Fibroblast of lung (primary cell): ENCODE measurements around the gene ICE2. TPM values are rescaled to one million over a fixed set of nuclear protein-coding genes. Genes with fewer than 3 reads are reported as not detected.

ENCODE experiments used
- DNase-seq, 2 donors: peaks; one replicate each; pipeline versions ENCODE4 v3.0.0 to v3.0.0-alpha.2; 2010; ENCODE audit warnings: low read depth in 2 of 2
- H2AFZ ChIP-seq: 2 replicates; pipeline ENCODE4 v1.5.1; 2012; ENCODE audit warnings: low read length, control low read depth, inconsistent platforms
- H3K27ac ChIP-seq: 2 replicates; pipeline ENCODE4 v1.5.1; 2011; ENCODE audit warnings: low read length, control low read depth; ENCODE audit not compliant: insufficient read depth
- H3K27me3 ChIP-seq: 2 replicates; pipeline ENCODE4 v1.5.1; 2011; ENCODE audit warnings: mild to moderate bottlenecking, low read length; ENCODE audit not compliant: control insufficient read depth, insufficient read depth
- H3K36me3 ChIP-seq: 2 replicates; pipeline ENCODE4 v1.5.1; 2011; ENCODE audit warnings: low read length; ENCODE audit not compliant: control insufficient read depth, insufficient read depth
- H3K4me1 ChIP-seq: 2 replicates; pipeline ENCODE4 v1.5.1; 2011; ENCODE audit warnings: low read length; ENCODE audit not compliant: control insufficient read depth, insufficient read depth; ENCODE audit errors: extremely low read depth
- H3K4me2 ChIP-seq: 2 replicates; pipeline ENCODE4 v1.5.1; 2011; ENCODE audit warnings: low read length, control low read depth; ENCODE audit not compliant: insufficient read depth; ENCODE audit errors: extremely low read depth
- H3K4me3 ChIP-seq, 4 experiments: fragments of 200-600 bp in 1 of 4; sonication (generic) in 1 of 4; replicated peaks in 1 of 4; 2 replicates each; pipeline ENCODE4 v1.5.1; 2011 to 2016; ENCODE audit warnings: low read length in 4 of 4, low read depth in 3 of 4, mild to moderate bottlenecking in 3 of 4, control low read depth in 2 of 4, inconsistent platforms in 1 of 4, mixed read lengths in 1 of 4; ENCODE audit not compliant: insufficient read depth in 1 of 4; ENCODE audit errors: control extremely low read depth in 1 of 4
- H3K79me2 ChIP-seq: 2 replicates; pipeline ENCODE4 v1.5.1; 2012; ENCODE audit warnings: mild to moderate bottlenecking, low read length, inconsistent platforms; ENCODE audit not compliant: control insufficient read depth, insufficient read depth
- H3K9ac ChIP-seq: 2 replicates; pipeline ENCODE4 v1.5.1; 2011; ENCODE audit warnings: mild to moderate bottlenecking, low read length, control low read depth; ENCODE audit not compliant: insufficient read depth
- H3K9me3 ChIP-seq: 2 replicates; pipeline ENCODE4 v1.5.1; 2012; ENCODE audit warnings: low read depth, low read length; ENCODE audit not compliant: control insufficient read depth, insufficient read depth
- H4K20me1 ChIP-seq: 2 replicates; pipeline ENCODE4 v1.5.1; 2011; ENCODE audit warnings: low read length; ENCODE audit not compliant: control insufficient read depth, insufficient read depth; ENCODE audit errors: extremely low read depth
- EZH2 ChIP-seq: IDR thresholded peaks from 2 replicates; pipeline ENCODE4 v1.5.1; 2012; ENCODE audit warnings: low read length, control low read depth, mild to moderate bottlenecking; ENCODE audit errors: missing control alignments
- polyA plus RNA-seq, 2 donors: library from polyadenylated mRNA; depleted of rRNA in 1 of 2; stranded (reverse) in 1 of 2; unstranded in 1 of 2; fragments of >200 nt; gene quantifications; 2 replicates each; pipeline ENCODE4 v1.2.1, GENCODE V29; 2011 to 2012; ENCODE audit warnings: missing spikeins in 1 of 2
- total RNA-seq: library from RNA; depleted of rRNA; stranded (reverse); fragments of >200 nt; gene quantifications from 2 replicates; pipeline ENCODE4 v1.2.1, GENCODE V29; 2014
- TF ChIP-seq, protein P1 (sequence below), 2 donors: IDR thresholded peaks in 1 of 2; conservative IDR thresholded peaks in 1 of 2; 1 replicate in 1 of 2; 2 replicates in 1 of 2; pipeline ENCODE4 v1.5.1; 2011 to 2012; ENCODE audit warnings: low read length in 2 of 2, control low read depth in 1 of 2, inconsistent platforms in 1 of 2, low read depth in 1 of 2, mild to moderate bottlenecking in 1 of 2

Gene ICE2
- total and polyA plus RNA-seq, 2 donors (not counting 1 experiment from before 2014, with no cell fraction given) = 22.3 to 38.6 TPM

DNA sequence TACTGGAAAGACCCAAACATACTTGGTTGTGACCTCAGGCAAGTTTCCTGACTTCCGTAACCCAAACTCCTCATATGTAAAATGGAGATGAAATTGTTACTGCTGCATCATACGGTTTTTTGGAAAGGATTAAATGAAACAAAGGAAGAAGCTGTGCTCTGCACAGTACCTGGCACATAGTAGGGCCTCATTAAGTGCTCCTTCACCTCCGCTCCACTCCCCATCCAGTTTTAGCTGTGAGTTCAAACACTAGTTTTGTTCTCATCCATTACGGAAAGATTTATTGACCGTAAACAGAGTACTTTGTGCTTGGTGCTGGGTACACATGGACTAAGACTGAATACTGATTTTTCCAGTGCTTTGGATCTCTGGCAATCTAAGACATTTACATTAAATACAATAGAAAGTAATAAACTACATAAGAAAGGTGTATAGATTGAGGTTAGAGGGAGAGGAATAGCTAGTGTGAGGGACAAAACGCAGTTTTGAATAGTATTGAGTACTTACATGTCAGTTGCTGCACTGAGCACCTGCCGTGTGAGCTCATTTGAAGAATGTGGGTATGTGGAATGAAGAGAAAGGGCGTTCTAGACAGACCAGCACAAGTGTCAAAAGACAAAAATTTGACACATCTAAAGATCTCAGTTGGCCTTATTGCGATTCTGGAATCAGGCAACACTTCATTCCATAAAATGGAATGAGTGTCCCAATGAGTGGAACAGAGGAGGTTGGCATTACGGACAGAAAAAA is 594 bp upstream of the ICE2 start:
- TF ChIP-seq, protein P1, sequence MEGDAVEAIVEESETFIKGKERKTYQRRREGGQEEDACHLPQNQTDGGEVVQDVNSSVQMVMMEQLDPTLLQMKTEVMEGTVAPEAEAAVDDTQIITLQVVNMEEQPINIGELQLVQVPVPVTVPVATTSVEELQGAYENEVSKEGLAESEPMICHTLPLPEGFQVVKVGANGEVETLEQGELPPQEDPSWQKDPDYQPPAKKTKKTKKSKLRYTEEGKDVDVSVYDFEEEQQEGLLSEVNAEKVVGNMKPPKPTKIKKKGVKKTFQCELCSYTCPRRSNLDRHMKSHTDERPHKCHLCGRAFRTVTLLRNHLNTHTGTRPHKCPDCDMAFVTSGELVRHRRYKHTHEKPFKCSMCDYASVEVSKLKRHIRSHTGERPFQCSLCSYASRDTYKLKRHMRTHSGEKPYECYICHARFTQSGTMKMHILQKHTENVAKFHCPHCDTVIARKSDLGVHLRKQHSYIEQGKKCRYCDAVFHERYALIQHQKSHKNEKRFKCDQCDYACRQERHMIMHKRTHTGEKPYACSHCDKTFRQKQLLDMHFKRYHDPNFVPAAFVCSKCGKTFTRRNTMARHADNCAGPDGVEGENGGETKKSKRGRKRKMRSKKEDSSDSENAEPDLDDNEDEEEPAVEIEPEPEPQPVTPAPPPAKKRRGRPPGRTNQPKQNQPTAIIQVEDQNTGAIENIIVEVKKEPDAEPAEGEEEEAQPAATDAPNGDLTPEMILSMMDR (conservative IDR thresholded peaks at IDR 0.05 in 1 of 2, IDR thresholded peaks at IDR 0.05 in 1 of 2; ENCODE audit: low read depth in 1 of 2, low read length in 2 of 2) = no peak
- no peak for TF ChIP-seq EZH2
- H3K4me2 ChIP-seq = peak overlapping the region; percentile 80
- no peaks in the 10 kb centered on the region for H3K27me3 ChIP-seq
- H3K4me1 ChIP-seq = no peaks in the 10 kb centered on the region
- H3K36me3 ChIP-seq = no peaks in the 10 kb centered on the region
- no peaks in the 10 kb centered on the region for H4K20me1 ChIP-seq
- no peak for DNase-seq
- H3K27ac ChIP-seq = peak overlapping the region; percentile 80
- H2AFZ ChIP-seq = peak overlapping the region; percentile 47
- H3K9me3 ChIP-seq = no peaks in the 10 kb centered on the region
- H3K4me3 ChIP-seq = peak overlapping the region; percentile 72 to 85 (median 73)
- H3K79me2 ChIP-seq = peaks cover 13% of the 10 kb centered on the region
- no peak overlapping the region for H3K9ac ChIP-seq

DNA sequence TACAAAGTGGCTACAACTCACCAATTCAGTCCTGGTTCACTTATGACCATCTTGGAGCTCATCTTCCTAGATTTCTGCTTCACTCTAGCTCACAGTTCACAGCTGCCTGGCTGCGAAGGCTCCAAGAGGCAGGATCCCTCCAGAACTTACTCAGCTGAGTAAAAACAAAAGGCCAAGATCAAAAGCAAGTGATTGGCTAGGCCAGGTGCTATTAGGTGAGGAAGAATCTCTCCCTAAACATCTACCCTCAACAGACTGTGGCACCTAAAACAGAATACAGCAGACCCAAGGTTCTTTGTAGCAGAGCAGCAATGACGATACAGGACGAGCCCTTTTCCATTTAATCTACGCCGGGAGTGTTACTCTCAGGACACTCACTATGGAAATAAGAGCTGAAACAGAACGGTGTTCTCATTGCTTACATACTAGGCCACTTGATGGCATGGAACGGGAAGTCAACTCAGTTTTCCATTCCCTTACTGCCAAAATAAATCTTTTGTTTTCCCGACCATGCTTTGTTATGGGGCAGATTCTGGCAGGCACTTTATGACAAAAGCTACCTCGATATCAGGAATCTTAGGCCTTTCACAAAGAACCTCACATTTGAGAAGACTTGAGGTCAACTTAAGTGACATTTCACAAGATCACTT is 901 bp downstream of the ICE2 start:
- Histone ChIP-seq H2AFZ (peak overlapping the region; percentile 85), H3K4me1 (no peaks in the 10 kb centered on the region), H3K4me2 (peak overlapping the region; percentile 86), H3K4me3 (peak overlapping the region; percentile 72 to 85 (median 73)), H3K27ac (peak overlapping the region; percentile 80), H3K79me2 (peaks cover 16% of the 10 kb centered on the region), H4K20me1 (no peaks in the 10 kb centered on the region), H3K27me3 (no peaks in the 10 kb centered on the region), H3K9me3 (no peaks in the 10 kb centered on the region), H3K9ac (peak overlapping the region; percentile 61), H3K36me3 (no peaks in the 10 kb centered on the region)
- peak; percentile 39 to 62 for DNase-seq
- TF ChIP-seq EZH2 = no peak
- TF ChIP-seq, protein P1 (conservative IDR thresholded peaks at IDR 0.05 in 1 of 2, IDR thresholded peaks at IDR 0.05 in 1 of 2; ENCODE audit: low read depth in 1 of 2, low read length in 2 of 2) = no peak

DNA sequence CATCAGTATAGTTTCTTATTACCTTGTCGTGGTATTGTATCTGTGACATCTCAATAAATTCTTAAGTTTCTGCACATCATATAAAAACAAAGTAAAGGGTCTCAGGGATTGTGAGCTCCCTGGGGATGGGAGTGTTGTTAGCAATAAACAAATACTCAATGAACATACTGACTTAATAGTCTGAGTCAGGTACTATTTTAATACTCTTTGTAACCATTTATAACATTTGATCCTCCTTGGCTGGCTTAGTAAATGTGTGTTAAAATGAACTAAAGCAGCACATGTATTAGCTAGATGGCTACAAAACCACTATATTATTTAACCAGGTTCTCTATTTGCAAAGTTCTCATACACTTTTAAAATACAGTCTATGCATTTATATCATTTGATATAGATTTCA is 1.8 kb downstream of the ICE2 start:
- Histone ChIP-seq H3K4me1 (no peaks in the 10 kb centered on the region), H2AFZ (no peak overlapping the region), H3K4me2 (peak overlapping the region; percentile 86), H3K4me3 (peak overlapping the region in 3 of 4 experiments; percentile 72 to 85 (median 72)), H3K27ac (no peak overlapping the region), H3K79me2 (peaks cover 16% of the 10 kb centered on the region), H3K36me3 (no peaks in the 10 kb centered on the region), H3K9ac (no peak overlapping the region), H3K9me3 (no peaks in the 10 kb centered on the region), H3K27me3 (no peaks in the 10 kb centered on the region), H4K20me1 (no peaks in the 10 kb centered on the region)
- TF ChIP-seq, protein P1 (conservative IDR thresholded peaks at IDR 0.05 in 1 of 2, IDR thresholded peaks at IDR 0.05 in 1 of 2; ENCODE audit: low read depth in 1 of 2, low read length in 2 of 2) = no peak
- no peak for TF ChIP-seq EZH2
- DNase-seq = peak in 1 of 2 donors; percentile 12
